ENCODE measurements around the gene SF3A1.

GRCh38 chr22:30315962-30316576 lies 40.6 kb downstream of the SF3A1 start:
- TF ChIP-seq CTCF (IDR thresholded peaks at IDR 0.05; ENCODE audit: poor library complexity, severe bottlenecking) (no peak), EZH2 (IDR thresholded peaks at IDR 0.05; ENCODE audit: borderline replicate concordance, insufficient read depth, low read length, poor library complexity, severe bottlenecking) (no peak), SMC3 (conservative IDR thresholded peaks at IDR 0.05; ENCODE audit: poor library complexity) (no peak), EP300 (conservative IDR thresholded peaks at IDR 0.05; ENCODE audit: poor library complexity, severe bottlenecking) (no peak), MXI1 (conservative IDR thresholded peaks at IDR 0.05; ENCODE audit: poor library complexity, severe bottlenecking) (no peak), REST (IDR thresholded peaks at IDR 0.05; ENCODE audit: borderline replicate concordance) (no peak), POLR2AphosphoS5 (IDR thresholded peaks at IDR 0.05) (no peak), TAF1 (IDR thresholded peaks at IDR 0.05; ENCODE audit: low read depth) (no peak), RAD21 (conservative IDR thresholded peaks at IDR 0.05) (no peak)
